ENCODE data around the gene NDUFV1.

Gene NDUFV1

GRCh38 chr11:67651976-67652781 lies 45.4 kb downstream of the NDUFV1 start:
- H3K9me2 ChIP-seq (replicated peaks; ENCODE audit: control insufficient read depth, low read length): no peaks in the 10 kb centered on the region
- H3K4me3 ChIP-seq (ENCODE audit: low read length): peak overlapping the region; percentile 86
- no peaks in the 10 kb centered on the region for H3K79me2 ChIP-seq (ENCODE audit: control insufficient read depth, low read length)
- H3F3A ChIP-seq (ENCODE audit: control insufficient read depth, insufficient read depth): peaks cover 43% of the 10 kb centered on the region
- peaks cover 58% of the 10 kb centered on the region for H3K4me1 ChIP-seq (ENCODE audit: control insufficient read depth, low read length)
- no peaks in the 10 kb centered on the region for H4K20me1 ChIP-seq (ENCODE audit: control insufficient read depth, insufficient read depth, low read depth, low read length)
- H3K9me3 ChIP-seq (ENCODE audit: control insufficient read depth, insufficient read depth, low read length): peaks cover 29% of the 10 kb centered on the region
- H3K4me2 ChIP-seq (ENCODE audit: low read length): peak overlapping the region; percentile 91
- peak overlapping the region; percentile 99 for H3K27ac ChIP-seq (ENCODE audit: low read depth, low read length)
- no peaks in the 10 kb centered on the region for H3K27me3 ChIP-seq (ENCODE audit: control insufficient read depth, low read length)
- TF ChIP-seq EZH2phosphoT487 (IDR thresholded peaks at IDR 0.05; ENCODE audit: borderline replicate concordance, low read length) (no peak), CTCF (IDR thresholded peaks at IDR 0.05; ENCODE audit: low read depth, low read length, poor library complexity, severe bottlenecking) (no peak)
- peaks cover 21% of the 10 kb centered on the region for H3K36me3 ChIP-seq (ENCODE audit: control insufficient read depth, low read length)

GRCh38 chr11:67652965-67653845 lies 46.5 kb downstream of the NDUFV1 start:
- H4K20me1 ChIP-seq (ENCODE audit: control insufficient read depth, insufficient read depth, low read depth, low read length): no peaks in the 10 kb centered on the region
- H3K36me3 ChIP-seq (ENCODE audit: control insufficient read depth, low read length): peaks cover 28% of the 10 kb centered on the region
- H3K9me3 ChIP-seq (ENCODE audit: control insufficient read depth, insufficient read depth, low read length): peaks cover 36% of the 10 kb centered on the region
- H3K4me3 ChIP-seq (ENCODE audit: low read length): no peak overlapping the region
- H3K9me2 ChIP-seq (replicated peaks; ENCODE audit: control insufficient read depth, low read length): no peaks in the 10 kb centered on the region
- peaks cover 57% of the 10 kb centered on the region for H3K4me1 ChIP-seq (ENCODE audit: control insufficient read depth, low read length)
- no peaks in the 10 kb centered on the region for H3K27me3 ChIP-seq (ENCODE audit: control insufficient read depth, low read length)
- peaks cover 42% of the 10 kb centered on the region for H3F3A ChIP-seq (ENCODE audit: control insufficient read depth, insufficient read depth)
- no peaks in the 10 kb centered on the region for H3K79me2 ChIP-seq (ENCODE audit: control insufficient read depth, low read length)
- H3K27ac ChIP-seq (ENCODE audit: low read depth, low read length): peak overlapping the region; percentile 99
- H3K4me2 ChIP-seq (ENCODE audit: low read length): no peak overlapping the region; the same call in 1 of the 2 replicates
- TF ChIP-seq CTCF (IDR thresholded peaks at IDR 0.05; ENCODE audit: low read depth, low read length, poor library complexity, severe bottlenecking) (no peak), EZH2phosphoT487 (IDR thresholded peaks at IDR 0.05; ENCODE audit: borderline replicate concordance, low read length) (no peak)

- H3K4me3 ChIP-seq (ENCODE audit: low read length): no peak overlapping the region
- H3F3A ChIP-seq (ENCODE audit: control insufficient read depth, insufficient read depth): peaks cover 44% of the 10 kb centered on the region
- TF ChIP-seq EZH2phosphoT487 (IDR thresholded peaks at IDR 0.05; ENCODE audit: borderline replicate concordance, low read length) (no peak), CTCF (IDR thresholded peaks at IDR 0.05; ENCODE audit: low read depth, low read length, poor library complexity, severe bottlenecking) (no peak)
- H3K9me3 ChIP-seq (ENCODE audit: control insufficient read depth, insufficient read depth, low read length): peaks cover 36% of the 10 kb centered on the region
- no peaks in the 10 kb centered on the region for H3K9me2 ChIP-seq (replicated peaks; ENCODE audit: control insufficient read depth, low read length)
- no peak overlapping the region for H3K4me2 ChIP-seq (ENCODE audit: low read length)
- no peaks in the 10 kb centered on the region for H3K79me2 ChIP-seq (ENCODE audit: control insufficient read depth, low read length)
- peaks cover 57% of the 10 kb centered on the region for H3K4me1 ChIP-seq (ENCODE audit: control insufficient read depth, low read length)
- peaks cover 28% of the 10 kb centered on the region for H3K36me3 ChIP-seq (ENCODE audit: control insufficient read depth, low read length)
- H4K20me1 ChIP-seq (ENCODE audit: control insufficient read depth, insufficient read depth, low read depth, low read length): no peaks in the 10 kb centered on the region
- H3K27ac ChIP-seq (ENCODE audit: low read depth, low read length): no peak overlapping the region
- H3K27me3 ChIP-seq (ENCODE audit: control insufficient read depth, low read length): no peaks in the 10 kb centered on the region
Measured at GRCh38 chr11:67654225-67654624, 47.5 kb downstream of the NDUFV1 start.
